K562 (cell line): Measurements from ENCODE around the gene YES1. TPM values are rescaled to one million over a fixed set of nuclear protein-coding genes. Genes with fewer than 3 reads are reported as not detected.

ENCODE experiments used
- ATF1 ChIP-seq, 2 experiments: fragments of 450-650 bp in 1 of 2; IDR thresholded peaks; 2 replicates each; pipeline ENCODE4 v1.6.1; 2016; ENCODE audit warnings: missing compliant biosample characterization in 1 of 2, missing genetic modification characterization in 1 of 2
- CC2D1A ChIP-seq: fragments of 450-650 bp; IDR thresholded peaks from 2 replicates; pipeline ENCODE4 v1.6.1; 2017; ENCODE audit warnings: mild to moderate bottlenecking
- EWSR1 ChIP-seq: fragments of 450-650 bp; IDR thresholded peaks from 2 replicates; pipeline ENCODE4 v1.6.1; 2018; ENCODE audit warnings: borderline replicate concordance, mild to moderate bottlenecking, low read depth, moderate library complexity; ENCODE audit not compliant: partially characterized antibody
- FIP1L1 ChIP-seq: fragments of 200-400 bp; formaldehyde crosslinking; IDR thresholded peaks from 2 replicates; pipeline ENCODE4 v1.6.1; 2018; ENCODE audit warnings: mild to moderate bottlenecking, low read depth, low read length; ENCODE audit not compliant: poor library complexity, severe bottlenecking
- FOSL1 ChIP-seq: fragments of 200-800 bp; sonication (Bioruptor generic); conservative IDR thresholded peaks from 2 replicates; pipeline ENCODE4 v1.6.1; 2016; ENCODE audit warnings: missing genetic modification characterization, missing compliant biosample characterization
- FOXA3 ChIP-seq, 2 experiments: fragments of 450-650 bp in 1 of 2; sonication (generic) in 1 of 2; formaldehyde crosslinking; IDR thresholded peaks in 1 of 2; conservative IDR thresholded peaks in 1 of 2; 2 replicates each; pipeline versions ENCODE4 v1.4.0 to v1.8.0; 2020 to 2022; ENCODE audit warnings: mild to moderate bottlenecking in 2 of 2, missing genetic modification reagents in 1 of 2
- HDGF ChIP-seq: fragments of 450-650 bp; IDR thresholded peaks from 2 replicates; pipeline ENCODE4 v1.6.1; 2016
- KDM1A ChIP-seq, 2 experiments: fragments of 450-650 bp; IDR thresholded peaks; 2 replicates each; pipeline ENCODE4 v1.6.1; 2016; ENCODE audit warnings: mild to moderate bottlenecking in 2 of 2
- KLF16 ChIP-seq: IDR thresholded peaks from 2 replicates; pipeline ENCODE4 v1.6.1; 2016; ENCODE audit warnings: antibody characterized with exemption
- MEF2D ChIP-seq: conservative IDR thresholded peaks from 2 replicates; pipeline ENCODE4 v1.6.1; 2016; ENCODE audit warnings: low read depth, missing genetic modification characterization, missing compliant biosample characterization
- MYNN ChIP-seq, 2 experiments: sonication (generic); formaldehyde crosslinking in 1 of 2; IDR thresholded peaks; 2 replicates each; pipeline versions ENCODE4 v1.5.0 to v1.6.1; 2016 to 2020; ENCODE audit warnings: antibody characterized with exemption in 1 of 2, missing genetic modification reagents in 1 of 2
- NFRKB ChIP-seq: fragments of 450-650 bp; IDR thresholded peaks from 2 replicates; pipeline ENCODE4 v1.6.1; 2016; ENCODE audit warnings: low read depth
- NFYB ChIP-seq: IDR thresholded peaks from 2 replicates; pipeline ENCODE4 v1.6.1; 2011; ENCODE audit warnings: mild to moderate bottlenecking, moderate library complexity; ENCODE audit not compliant: insufficient read length; ENCODE audit errors: extremely low read depth
- PTRF ChIP-seq: fragments of 450-650 bp; IDR thresholded peaks from 2 replicates; pipeline ENCODE4 v1.6.1; 2016; ENCODE audit warnings: mild to moderate bottlenecking, missing genetic modification characterization, missing compliant biosample characterization
- SMARCA4 ChIP-seq: fragments of 450-650 bp; IDR thresholded peaks from 2 replicates; pipeline ENCODE4 v1.6.1; 2016
- SMARCE1 ChIP-seq: fragments of 450-650 bp; IDR thresholded peaks from 2 replicates; pipeline ENCODE4 v1.7.1; 2016; ENCODE audit warnings: mild to moderate bottlenecking
- TAF7 ChIP-seq: fragments of 450-650 bp; IDR thresholded peaks from 2 replicates; pipeline ENCODE4 v1.6.1; 2016; ENCODE audit warnings: missing genetic modification characterization, missing compliant biosample characterization
- TAF9B ChIP-seq: fragments of 450-650 bp; IDR thresholded peaks from 2 replicates; pipeline ENCODE4 v1.6.1; 2018; ENCODE audit warnings: mild to moderate bottlenecking; ENCODE audit not compliant: partially characterized antibody
- TCFL5 ChIP-seq: fragments of 250-450 bp; sonication (Bioruptor Pico); conservative IDR thresholded peaks from 2 replicates; pipeline ENCODE4 v1.6.1; 2021; ENCODE audit warnings: mild to moderate bottlenecking, moderate library complexity, matching md5 sums
- TFAM ChIP-seq: fragments of 250-450 bp; sonication (Bioruptor Pico); conservative IDR thresholded peaks from 2 replicates; pipeline ENCODE4 v1.5.0; 2021; ENCODE audit warnings: mild to moderate bottlenecking, moderate library complexity
- TRIM28 ChIP-seq: fragments of 450-650 bp; IDR thresholded peaks from 2 replicates; pipeline ENCODE4 v1.6.1; 2017
- ZFP1 ChIP-seq: fragments of 450-650 bp; formaldehyde crosslinking; IDR thresholded peaks from 2 replicates; pipeline ENCODE4 v1.4.0; 2020; ENCODE audit warnings: mild to moderate bottlenecking, mixed read lengths
- ZNF431 ChIP-seq: sonication (generic); formaldehyde crosslinking; IDR thresholded peaks from 2 replicates; pipeline ENCODE4 v1.8.0; 2022; ENCODE audit warnings: mild to moderate bottlenecking, missing genetic modification reagents
- ZZZ3 ChIP-seq: fragments of 450-650 bp; IDR thresholded peaks from 2 replicates; pipeline ENCODE4 v1.6.1; 2016; ENCODE audit warnings: antibody characterized with exemption, mild to moderate bottlenecking, moderate library complexity
- polyA plus RNA-seq, 8 experiments: library from polyadenylated mRNA; depleted of rRNA in 4 of 8; stranded (reverse) in 5 of 8; unstranded in 3 of 8; fragments of >200 nt; fragmentation: Nextera tagmentation in 2 of 8; fragmentation: Illumina TruSeq in 1 of 8; extraction: Ambion mirVana in 2 of 8; extraction: Trizol in 1 of 8; gene quantifications; 2 replicates each; pipeline versions ENCODE4 v1.2.1 to v1.2.3, GENCODE V29; 2011 to 2014; ENCODE audit warnings: inconsistent platforms in 1 of 8, missing spikeins in 1 of 8
- total RNA-seq, 7 experiments: library from RNA; depleted of rRNA in 6 of 7; stranded (reverse); fragments of >200 nt in 6 of 7; fragmentation: Illumina TruSeq in 2 of 7; extraction: Trizol in 2 of 7; gene quantifications; 2 replicates each; pipeline versions ENCODE4 v1.2.1 to v1.2.3, GENCODE V29; 2011 to 2021; ENCODE audit warnings: low replicate concordance in 1 of 7
- TF ChIP-seq, protein P1 (sequence below), 2 experiments: IDR thresholded peaks; 2 replicates each; pipeline ENCODE4 v1.6.1; 2012; ENCODE audit warnings: improper control_type of control experiment in 2 of 2, low read depth in 2 of 2, low read length in 2 of 2, borderline replicate concordance in 1 of 2
- TF ChIP-seq, protein P2 (sequence below): IDR thresholded peaks from 3 replicates; pipeline ENCODE4 v1.6.1; 2011; ENCODE audit warnings: borderline replicate concordance, mild to moderate bottlenecking; ENCODE audit not compliant: insufficient read length, insufficient read depth
- TF ChIP-seq, protein P3 (sequence below): fragments of 250-450 bp; sonication (Bioruptor Pico); IDR thresholded peaks from 2 replicates; pipeline ENCODE4 v1.8.0; 2022; ENCODE audit warnings: moderate library complexity, mild to moderate bottlenecking, inconsistent platforms

Gene YES1
- total and polyA plus RNA-seq, 9 of the 15 experiments (the other 6 are each of a cell fraction or from before 2014, with no cell fraction given), result 37.2 to 115 (median 77.7) TPM

DNA sequence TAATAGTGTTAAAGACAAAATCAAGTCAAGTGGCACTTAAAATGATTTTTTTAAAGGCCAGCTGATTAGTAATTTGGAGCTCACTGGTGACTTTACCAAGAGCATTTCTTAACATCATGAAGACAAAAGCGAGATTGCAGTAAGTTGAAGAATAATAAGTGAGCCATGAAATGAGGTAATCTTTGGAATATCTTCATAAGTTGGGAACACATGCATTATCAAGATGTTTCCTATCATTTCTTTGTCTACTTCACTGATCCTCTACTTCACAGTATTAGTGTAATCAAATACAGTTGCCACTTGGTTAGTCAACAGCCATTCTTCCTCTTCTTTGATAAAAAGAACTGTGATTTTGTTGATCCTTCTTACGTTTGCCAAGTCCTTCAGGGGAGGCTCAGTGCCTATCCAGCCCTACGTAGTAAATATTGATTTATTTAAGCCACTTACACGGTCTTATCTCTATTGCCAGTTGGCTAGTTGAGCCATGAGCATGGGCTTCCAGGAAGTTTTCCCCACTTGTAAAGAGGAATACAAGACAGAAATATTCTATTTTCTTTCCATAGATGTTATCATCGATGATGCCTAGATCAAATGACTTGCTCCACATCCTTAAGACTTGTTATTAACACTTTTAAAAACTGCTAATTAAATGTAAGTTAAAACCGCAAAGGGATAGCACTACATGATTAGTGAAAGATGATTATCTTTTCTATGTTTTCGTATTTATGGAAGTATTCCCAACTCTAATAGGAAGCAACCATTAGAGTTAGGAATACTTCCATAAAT is 46.1 kb downstream of the YES1 start (continued):
- peak; percentile 12 for TF ChIP-seq TAF9B
- TF ChIP-seq ZNF431 (CRISPR knock-in tag), result no peak
- no peak for TF ChIP-seq FOXA3 (CRISPR knock-in tag; conservative IDR thresholded peaks at IDR 0.05 in 1 of 2, IDR thresholded peaks at IDR 0.05 in 1 of 2)
- TF ChIP-seq PTRF, result no peak
- no peak for TF ChIP-seq EWSR1
- no peak for TF ChIP-seq TRIM28
- TF ChIP-seq MEF2D (tag), result no peak
- TF ChIP-seq ATF1 (CRISPR knock-in tag; IDR thresholded peaks at IDR 0.05), result no peak
- TF ChIP-seq ATF1 (tag; IDR thresholded peaks at IDR 0.05), result 0 out of 2 replicates have a peak, but pooled peaks have one; percentile 30
- no peak for TF ChIP-seq MYNN (IDR thresholded peaks at IDR 0.05)
- no peak for TF ChIP-seq MYNN (CRISPR knock-in tag; IDR thresholded peaks at IDR 0.05)
- no peak for TF ChIP-seq NFYB
- no peak for TF ChIP-seq TAF7 (tag)
- TF ChIP-seq NFRKB, result no peak
- TF ChIP-seq KDM1A (IDR thresholded peaks at IDR 0.05), result peak in 1 of 2 experiments; percentile 62; a peak in 2 of 4 replicates
- TF ChIP-seq, protein P1, sequence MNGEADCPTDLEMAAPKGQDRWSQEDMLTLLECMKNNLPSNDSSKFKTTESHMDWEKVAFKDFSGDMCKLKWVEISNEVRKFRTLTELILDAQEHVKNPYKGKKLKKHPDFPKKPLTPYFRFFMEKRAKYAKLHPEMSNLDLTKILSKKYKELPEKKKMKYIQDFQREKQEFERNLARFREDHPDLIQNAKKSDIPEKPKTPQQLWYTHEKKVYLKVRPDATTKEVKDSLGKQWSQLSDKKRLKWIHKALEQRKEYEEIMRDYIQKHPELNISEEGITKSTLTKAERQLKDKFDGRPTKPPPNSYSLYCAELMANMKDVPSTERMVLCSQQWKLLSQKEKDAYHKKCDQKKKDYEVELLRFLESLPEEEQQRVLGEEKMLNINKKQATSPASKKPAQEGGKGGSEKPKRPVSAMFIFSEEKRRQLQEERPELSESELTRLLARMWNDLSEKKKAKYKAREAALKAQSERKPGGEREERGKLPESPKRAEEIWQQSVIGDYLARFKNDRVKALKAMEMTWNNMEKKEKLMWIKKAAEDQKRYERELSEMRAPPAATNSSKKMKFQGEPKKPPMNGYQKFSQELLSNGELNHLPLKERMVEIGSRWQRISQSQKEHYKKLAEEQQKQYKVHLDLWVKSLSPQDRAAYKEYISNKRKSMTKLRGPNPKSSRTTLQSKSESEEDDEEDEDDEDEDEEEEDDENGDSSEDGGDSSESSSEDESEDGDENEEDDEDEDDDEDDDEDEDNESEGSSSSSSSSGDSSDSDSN (IDR thresholded peaks at IDR 0.05; ENCODE audit: borderline replicate concordance in 1 of 2, low read depth in 2 of 2, low read length in 2 of 2), result no peak
- no peak for TF ChIP-seq ZFP1 (CRISPR knock-in tag)
- TF ChIP-seq ZZZ3, result no peak
- TF ChIP-seq SMARCE1, result no peak
- TF ChIP-seq, protein P2, sequence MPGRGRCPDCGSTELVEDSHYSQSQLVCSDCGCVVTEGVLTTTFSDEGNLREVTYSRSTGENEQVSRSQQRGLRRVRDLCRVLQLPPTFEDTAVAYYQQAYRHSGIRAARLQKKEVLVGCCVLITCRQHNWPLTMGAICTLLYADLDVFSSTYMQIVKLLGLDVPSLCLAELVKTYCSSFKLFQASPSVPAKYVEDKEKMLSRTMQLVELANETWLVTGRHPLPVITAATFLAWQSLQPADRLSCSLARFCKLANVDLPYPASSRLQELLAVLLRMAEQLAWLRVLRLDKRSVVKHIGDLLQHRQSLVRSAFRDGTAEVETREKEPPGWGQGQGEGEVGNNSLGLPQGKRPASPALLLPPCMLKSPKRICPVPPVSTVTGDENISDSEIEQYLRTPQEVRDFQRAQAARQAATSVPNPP, result no peak
- TF ChIP-seq CC2D1A, result no peak
- TF ChIP-seq KLF16, result no peak
- no peak for TF ChIP-seq FIP1L1
- no peak for TF ChIP-seq HDGF
- TF ChIP-seq TCFL5 (CRISPR knock-in tag), result no peak
- TF ChIP-seq TFAM (CRISPR knock-in tag), result no peak
- 0 out of 2 replicates have a peak, but pooled peaks have one; percentile 14 for TF ChIP-seq FOSL1 (tag)
- 0 out of 2 replicates have a peak, but pooled peaks have one; percentile 27 for TF ChIP-seq SMARCA4
- TF ChIP-seq, protein P3, sequence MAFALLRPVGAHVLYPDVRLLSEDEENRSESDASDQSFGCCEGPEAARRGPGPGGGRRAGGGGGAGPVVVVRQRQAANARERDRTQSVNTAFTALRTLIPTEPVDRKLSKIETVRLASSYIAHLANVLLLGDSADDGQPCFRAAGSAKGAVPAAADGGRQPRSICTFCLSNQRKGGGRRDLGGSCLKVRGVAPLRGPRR (CRISPR knock-in tag), result no peak
